Stimulated activated CD8-positive, alpha-beta memory T cell treated with anti-CD3 and anti-CD28 coated beads, Interleukin-4, amount 100 ng/mL, for 24 hours (primary cell): ENCODE measurements around the gene EFNA4.
A peak's percentile ranks its signal among the peaks of the same experiment; 100 is the strongest.

Experiments
- DNase-seq: peaks from one replicate; pipeline ENCODE4 v3.0.0-alpha.2; 2020; ENCODE audit warnings: low read depth

Gene EFNA4

DNA sequence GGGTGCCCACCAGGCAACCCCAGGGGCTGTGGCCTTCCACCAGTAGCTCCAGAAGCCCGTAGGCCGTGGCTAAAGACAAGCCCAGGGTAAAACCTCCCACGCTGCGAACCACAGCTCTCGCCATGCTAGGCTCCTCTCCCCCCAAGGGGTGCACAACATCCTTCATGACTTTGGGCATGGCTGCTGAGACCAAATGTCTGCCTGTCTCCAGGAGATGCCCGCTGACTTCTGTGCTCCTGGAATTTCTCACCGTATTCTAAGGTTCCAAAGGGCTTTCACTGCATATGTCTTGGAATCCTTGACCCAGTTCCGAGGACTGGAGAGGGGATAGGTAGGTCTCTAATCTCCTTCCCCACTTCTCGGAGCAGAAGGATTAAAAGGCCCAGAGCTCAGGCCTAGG, 30.0 kb upstream of the EFNA4 start, which contains the start of the genes DCST1 and DCST2:
Gene DCST1, plus strand, starts transcription at position 301 of the 400 bp plus-strand sequence. CDS start 213 bp downstream, outside the sequence.
Gene DCST2, minus strand, starts transcription at position 258 of the 400 bp plus-strand sequence. Its CDS starts 80 bp downstream, at position 178.
- DNase-seq = no peak

DNA sequence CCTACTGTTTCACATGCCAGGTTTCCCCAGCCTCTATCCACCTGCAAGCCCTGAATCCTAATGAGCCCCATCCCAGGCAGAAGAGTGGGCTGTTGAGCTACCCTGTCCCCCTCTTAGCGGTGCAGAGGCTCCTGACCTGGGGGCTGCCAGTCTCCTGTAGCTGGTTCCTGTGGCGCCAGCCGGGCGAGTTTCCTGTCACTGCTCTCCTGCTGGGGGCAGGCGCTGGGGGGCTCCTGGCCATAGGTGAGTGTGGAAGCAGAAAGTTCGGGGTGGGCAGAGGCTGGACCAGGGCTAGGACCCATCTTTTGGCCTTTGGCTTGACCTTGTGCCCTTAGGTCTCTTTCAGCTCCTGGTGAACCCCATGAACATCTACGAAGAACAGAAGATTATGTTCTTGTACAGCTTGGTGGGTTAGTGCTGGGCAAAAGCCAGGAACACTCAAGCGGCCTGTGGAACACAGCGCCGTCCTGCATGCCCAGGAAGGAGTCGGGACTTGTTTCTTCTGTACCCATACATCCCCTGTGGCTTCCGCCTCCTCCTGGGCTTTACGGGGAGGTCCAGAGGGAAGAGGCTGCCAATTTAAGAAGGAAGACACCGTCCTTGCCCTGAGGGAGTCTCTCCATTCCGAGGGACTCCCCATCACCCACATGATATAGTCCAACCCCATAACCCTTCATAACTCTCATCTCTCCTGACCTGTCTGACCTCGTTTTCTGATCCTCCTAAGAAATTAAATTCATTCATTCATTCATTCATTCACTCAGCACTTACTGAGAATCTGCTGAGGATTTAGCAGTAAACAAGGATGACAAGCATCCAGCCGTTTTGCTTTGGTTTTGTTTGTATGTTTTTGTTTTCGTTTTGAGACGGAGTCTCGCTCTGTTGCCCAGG, 29.0 kb upstream of the EFNA4 start:
- no peak for DNase-seq

DNA sequence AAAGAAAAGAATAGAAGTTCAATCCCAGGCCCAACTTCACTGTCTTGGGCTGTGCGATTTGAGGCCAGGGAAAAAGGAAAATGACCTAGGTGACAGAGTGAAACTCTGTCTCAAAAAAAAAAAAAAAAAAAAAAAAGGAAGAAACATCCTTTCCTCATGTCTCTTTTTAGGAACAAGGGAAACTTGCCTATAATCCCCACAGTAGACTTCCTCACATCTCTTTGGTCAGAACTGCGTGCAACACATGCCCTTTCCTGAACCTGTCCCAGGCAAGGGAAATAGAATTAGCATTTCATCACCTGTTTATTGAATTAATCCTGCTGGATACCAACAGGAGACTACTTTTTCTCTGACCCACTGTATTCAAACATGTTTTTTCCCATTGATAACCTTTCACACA, 27.6 kb upstream of the EFNA4 start:
- no peak for DNase-seq

DNA sequence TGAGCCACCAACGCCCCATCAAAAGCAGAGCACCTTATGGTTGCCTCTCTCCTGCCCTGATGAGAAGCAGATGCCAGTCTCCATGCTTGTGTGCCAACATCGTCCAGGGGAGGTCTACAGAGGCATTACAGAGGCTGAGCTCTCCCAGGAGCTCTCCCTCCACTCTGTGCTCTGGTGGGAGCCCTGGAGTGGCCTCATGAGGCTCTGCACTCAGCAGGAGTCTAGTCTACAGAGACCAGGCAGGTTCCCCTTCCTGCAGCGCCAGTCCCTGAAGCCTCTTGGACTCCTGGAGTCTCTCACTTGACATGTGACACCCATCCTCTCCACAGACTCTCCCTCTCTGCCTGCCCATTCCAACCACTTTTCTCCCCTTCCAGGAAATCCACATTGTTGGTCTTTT, 26.5 kb upstream of the EFNA4 start:
- no peak for DNase-seq

DNA sequence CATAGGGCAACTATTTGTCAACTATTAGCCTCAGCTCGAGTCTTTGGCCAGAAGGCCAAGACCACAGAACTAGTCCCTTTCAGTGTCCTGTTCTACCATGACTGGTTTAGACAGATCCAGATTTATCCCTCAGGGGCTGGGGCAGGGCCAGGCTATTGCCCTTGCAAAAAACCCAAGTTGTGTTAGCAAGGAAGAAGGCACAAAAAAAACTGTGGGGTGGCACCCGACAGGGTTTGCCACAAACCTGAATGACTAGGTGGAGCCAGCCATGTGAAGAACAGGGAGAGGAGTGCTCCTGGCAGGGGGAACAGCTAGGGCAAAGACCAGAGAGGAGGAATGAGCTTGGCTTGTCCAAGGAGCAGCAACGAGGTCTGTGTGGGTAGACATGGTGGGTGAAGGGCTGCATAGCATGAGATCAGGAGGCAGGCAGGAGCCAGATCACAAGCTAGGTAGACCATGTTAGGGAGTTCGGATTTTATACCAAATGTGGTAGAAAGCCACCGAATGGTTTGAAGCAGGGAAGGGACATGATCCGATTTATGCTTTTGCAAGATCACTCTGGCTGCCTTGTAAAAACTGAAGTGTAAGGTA, 25.6 kb upstream of the EFNA4 start:
- DNase-seq = no peak

DNA sequence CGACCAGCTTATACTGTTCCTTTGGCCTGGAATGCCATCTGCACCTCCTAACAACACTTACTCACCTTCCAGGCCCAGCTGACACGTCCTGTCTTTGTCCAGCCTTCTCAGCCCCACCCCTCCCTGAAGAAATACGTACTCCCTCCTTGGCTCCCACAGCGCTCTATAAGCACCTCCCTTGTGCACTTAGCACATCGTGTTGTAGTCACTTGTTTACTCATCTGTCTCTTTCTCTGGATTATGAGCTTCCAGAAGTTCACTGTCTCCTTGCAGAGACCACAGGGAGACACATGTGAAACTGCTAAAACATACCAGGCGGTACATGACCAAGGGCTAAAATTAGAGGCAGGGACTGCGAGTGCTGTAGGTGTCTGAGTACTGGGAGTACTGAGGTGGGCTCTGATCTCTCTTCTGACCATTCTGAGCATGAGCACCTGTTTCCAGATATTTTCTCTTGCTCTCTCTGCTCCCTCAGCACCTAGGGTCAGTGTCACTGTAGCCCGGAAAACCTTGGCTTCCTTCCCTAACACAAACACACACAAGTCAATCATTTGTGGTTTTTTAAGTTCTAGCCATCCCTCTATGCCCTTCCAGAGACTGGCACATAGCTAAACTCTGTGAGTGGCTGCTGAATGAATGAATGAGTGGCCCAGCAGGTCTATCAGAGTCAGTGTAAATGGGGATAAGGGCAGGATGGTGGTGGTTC, 24.8 kb upstream of the EFNA4 start:
- DNase-seq = no peak

DNA sequence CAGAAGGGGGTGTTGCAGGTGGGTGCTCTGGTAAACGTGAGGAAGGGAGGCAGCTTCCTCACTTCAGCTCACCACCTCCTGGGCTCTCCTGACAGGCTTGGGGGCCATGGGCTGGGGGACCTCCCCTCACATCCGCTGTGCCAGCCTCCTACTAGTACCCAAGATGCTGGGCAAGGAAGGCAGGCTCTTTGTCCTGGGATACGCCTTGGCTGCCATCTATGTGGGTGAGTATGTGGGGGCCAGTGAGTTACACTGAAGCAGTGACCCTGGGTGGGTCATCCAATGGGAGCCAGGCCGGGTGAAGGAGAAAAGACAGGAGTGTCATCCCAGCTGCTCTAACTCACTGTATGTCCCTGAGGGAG, 24.3 kb upstream of the EFNA4 start:
- no peak for DNase-seq

DNA sequence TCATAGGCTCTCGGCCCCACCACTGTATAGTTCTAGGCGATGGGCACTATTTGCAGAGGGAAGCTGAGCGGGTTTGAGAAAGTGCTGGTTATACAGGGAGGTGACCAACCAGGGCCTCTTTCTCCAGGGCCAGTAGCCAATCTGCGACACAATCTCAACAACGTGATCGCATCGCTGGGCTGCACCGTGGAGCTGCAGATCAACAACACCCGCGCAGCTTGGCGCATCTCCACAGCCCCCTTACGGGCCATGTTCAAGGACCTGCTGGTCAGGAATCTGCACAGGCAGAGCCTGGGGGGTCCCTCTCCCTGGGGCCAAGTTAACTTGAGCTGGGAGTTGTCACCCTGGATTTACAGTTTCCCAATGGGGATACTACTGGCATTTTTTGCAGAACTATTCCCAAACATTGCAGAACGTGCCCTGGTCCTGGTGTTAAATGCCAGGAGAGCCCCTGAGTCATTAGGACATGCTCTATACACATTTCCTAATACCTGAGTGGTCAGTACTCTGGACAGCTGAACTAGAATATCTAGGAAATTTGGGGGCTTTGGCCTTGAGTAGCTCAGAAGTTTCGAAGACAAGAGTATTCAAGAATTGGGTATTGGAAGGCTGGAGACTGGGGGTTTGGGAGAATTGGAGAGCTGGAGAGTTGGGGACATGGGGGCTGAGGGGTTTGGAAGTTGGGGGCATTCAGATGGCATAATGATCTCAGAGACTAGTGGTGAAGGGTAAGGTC, 23.0 kb upstream of the EFNA4 start:
- no peak for DNase-seq

DNA sequence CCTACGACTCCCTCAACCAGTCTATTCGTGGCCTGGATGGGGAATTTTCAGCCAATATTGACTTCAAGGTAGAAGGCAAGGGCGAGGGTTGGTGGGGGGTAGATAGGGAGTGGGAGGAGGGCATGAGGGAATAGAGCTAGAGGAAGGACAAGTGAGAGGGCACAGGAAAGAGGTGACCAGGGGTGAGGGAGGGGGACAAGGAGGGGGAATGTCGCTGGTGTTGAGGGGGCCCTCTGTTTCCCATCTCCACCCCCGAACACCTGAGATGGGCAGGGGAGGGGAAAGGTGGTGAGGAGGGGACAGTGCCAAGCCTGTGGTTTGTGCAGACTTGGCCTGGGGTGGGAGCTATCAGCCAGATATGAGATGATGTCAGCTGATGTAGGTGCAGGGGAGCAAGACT, 20.8 kb upstream of the EFNA4 start:
- DNase-seq = no peak

DNA sequence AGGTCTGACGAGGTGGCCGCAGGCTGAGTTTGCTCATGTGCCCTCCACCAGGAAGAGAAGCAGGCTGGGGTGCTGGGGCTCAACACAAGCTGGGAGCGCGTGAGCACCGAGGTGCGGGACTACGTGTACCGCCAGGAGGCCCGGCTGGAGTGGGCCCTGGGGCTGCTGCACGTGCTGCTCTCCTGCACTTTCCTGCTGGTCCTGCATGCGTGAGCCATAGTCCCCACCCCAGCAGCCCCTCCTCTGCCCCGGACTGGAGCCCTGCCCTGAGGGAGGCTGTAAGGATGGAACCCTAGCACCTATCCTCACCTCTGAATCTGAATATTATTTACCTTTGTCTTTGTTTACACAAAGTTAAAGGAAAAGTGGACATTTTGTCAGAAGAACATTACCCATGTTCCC, 20.2 kb upstream of the EFNA4 start:
- DNase-seq = no peak

DNA sequence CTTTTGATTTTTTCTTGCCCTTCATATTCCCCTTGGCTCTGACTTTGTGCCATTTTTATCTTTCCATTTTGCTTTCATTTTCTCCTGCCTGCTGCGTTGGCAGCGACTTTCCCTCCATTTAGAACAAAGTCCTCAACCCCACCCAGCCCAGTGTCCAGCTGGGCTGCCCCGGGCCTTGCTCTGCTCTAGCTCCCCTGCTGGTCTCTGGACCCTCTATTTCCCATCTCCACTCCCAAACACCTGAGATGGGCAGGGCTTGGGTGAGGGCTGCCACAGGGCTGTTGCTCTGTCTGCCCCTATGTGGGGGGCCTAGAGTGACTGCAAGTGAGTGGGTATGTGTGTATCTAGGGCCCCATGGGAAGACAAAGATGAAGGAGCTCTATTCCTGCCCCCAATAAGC, 19.7 kb upstream of the EFNA4 start:
- no peak for DNase-seq

DNA sequence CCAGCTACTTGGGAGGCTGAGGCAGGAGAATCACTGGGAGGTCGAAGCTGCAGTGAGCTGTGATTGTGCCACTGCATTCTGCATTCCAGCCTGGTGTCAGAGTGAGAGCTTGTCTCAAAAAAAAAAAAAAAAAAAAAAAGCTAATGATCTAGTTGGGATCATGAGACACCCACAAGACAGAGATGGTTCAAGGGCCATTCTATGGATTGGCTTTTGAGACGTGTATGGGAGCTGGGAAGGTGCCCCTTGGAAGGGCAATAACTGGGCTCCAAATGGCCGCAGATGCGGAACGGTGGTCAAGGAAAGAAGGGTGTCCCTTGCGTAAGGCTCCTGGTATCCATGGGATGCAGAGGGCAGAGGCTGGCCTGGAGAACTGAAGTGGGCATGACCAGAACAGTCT, 19.2 kb upstream of the EFNA4 start:
- DNase-seq = no peak

DNA sequence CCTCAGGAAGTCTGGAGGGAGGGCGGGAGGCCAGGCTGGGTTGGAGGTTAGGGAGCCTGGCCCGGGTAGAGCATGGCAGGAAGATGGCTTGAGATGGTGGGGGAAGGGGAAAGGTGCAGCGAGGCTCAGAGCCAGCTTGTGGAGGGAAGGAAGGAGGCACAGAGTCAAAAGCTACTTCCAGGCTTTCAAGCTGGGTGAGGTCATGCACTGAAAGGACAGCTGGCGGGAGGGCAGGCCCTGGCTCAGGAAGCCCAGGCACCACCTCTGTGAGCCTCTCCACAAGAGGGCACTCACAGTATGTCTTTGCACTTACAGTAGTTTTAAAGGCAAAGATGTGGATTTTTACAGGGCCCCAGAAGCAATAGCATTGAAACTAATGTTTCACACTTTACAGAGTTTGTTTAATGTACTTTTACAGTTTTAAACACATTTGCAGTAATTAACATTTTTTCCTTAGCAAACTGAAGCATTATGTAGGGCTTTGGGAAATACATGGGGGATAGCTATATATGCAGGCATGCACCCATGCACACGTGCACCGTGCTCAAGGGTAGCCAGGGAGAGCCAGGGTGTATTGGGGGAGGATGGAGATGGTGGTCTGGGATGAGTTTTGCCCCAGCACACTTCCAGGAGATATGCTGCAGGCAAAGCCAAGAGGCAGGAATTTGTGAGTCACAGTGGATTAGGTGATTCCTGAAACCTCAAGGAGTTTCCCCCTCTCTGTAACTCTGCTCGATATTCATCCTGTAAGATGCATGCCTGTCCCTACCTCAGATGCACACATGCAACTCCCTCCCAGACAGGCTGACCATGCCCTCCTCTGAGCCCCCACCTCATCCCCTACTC, 18.5 kb upstream of the EFNA4 start:
- DNase-seq = peak; percentile 39

DNA sequence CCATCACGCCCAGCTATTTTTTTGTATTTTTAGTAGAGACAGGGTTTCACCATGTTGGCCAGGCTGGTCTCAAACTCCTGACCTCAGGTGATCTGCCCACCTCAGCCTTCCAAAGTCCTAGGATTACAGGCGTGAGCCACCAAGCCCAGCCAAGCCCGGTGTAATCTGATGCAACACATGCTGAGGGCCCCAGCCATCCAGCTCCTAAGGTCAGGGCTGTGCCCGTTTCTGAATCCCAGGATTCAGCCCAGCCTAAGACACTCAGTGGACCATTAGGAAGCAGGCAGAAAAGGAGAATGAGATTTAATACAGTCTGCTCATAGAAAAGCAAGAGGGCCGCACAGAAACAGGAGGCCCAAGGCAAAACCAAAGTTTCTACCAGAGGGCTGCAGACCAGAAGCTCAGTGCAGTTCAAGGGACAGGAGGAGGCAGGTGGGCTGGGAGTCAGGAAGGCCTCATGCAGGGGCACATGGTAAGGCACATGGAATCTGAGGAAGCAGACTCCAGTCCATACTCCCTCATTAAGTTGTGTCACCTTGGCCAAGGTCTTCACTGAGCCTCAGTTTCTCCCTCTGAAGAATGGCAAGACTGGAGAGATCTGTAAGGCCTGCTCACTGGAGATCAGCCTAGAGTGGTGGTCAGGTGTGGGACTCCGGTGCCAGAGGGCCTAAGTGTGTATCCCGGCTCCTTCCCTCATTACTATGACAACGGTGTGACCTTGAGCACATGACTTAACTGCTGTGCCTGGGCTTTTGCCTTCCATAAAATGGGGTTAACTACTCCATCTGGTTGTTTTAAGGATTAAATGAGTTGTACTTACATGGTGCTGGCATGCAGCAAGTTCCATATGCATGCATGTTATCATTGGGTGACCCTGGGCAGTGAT, 14.8 kb upstream of the EFNA4 start:
- no peak for DNase-seq

DNA sequence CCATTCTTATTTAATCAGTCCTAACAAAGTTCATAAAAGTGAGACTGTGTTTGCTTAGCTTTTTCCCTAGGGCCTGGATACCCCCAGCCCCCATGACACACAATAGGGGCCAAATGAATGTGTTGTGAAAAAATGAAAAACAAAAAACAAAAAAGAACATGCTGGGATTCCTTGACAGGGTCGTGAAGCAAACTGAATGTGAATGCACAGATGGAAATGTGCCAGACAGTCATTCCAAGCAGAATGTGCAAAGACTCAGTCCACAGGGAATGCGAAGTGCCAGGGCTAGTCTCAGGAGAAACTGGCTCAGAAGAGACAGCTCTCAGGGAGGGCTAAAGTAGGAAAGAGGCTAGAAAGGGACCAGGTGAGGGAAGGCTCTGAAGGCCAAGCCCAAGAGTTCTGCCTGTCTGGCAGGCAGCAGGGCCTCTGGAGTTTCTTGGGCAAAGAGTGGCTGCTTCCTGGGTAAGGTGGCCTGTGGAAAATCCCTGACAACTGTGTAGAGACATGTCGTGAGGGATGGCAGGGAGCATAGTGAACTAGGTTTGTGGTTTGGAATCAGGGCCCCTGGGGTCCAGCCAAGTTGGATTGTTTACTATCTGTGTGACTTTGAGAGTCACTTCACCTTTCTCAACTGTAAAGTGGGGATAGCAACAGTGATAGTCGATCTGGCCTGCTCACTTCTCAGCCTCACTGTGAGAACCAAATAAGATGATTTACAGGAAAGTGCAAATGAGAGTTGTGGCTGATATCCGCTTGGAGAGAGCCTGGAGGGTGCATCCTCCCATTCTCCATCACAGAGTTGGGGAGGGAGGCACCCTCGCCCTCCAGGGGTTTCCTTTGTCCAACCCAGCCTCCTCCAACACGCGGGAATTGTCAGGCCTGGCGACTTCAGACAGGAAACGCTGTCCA, 13.6 kb upstream of the EFNA4 start:
- DNase-seq = no peak

DNA sequence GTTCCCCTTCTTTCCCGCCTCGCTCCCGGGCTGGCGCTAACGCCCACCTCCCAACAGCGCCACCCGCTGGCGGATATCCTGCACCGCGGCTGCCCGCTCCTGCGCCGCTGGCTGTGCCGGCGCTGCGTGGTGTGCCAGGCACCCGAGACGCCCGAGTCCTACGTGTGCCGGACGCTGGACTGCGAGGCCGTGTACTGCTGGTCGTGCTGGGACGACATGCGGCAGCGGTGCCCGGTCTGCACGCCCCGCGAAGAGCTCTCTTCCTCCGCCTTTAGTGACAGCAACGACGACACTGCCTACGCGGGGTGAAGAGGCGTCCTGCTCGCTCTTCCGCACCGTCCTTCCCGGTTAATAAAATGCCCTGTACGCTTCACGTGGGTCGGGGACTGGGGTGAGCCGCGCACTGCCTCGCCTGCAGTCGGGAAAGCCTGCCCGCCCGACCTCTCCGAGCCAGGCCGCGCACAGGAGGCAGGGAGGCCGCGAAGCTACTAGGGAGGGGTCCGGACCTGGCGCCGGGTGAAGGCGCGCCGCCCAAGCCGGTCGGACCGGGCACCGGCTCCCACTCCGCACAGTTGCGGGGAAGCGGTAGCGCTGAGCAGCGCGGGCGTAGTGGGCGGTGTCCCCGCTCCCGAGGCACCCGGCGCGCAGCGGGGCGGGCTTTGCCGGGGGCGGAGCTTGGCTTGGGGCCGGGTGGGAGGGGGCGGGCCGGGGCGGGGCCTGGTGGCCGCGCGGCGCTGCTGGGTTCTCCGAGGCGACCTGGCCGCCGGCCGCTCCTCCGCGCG, 12.8 kb upstream of the EFNA4 start, which contains the start of gene ADAM15:
Gene ADAM15, plus strand, starts transcription at position 757 of the 782 bp plus-strand sequence. CDS start 71 bp downstream, outside the sequence.
- DNase-seq = peak; percentile 67

DNA sequence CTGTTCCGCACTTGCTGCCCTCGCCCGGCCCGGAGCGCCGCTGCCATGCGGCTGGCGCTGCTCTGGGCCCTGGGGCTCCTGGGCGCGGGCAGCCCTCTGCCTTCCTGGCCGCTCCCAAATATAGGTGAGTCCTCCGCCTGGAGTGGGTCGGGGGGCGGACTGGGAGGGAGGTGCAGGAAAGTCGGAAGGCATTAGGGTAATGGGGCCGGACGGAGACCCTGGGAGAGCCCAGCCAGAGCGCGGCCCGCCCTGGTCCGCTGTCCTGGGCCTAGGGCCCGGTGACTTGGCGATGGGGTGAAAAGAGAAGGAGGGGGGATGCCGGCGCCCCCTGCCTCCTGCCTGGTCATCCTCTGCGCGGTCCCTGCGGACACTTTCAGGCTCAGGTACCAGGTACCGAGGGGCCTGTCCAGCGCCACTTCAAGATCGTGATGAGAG, 12.2 kb upstream of the EFNA4 start:
- no peak for DNase-seq

DNA sequence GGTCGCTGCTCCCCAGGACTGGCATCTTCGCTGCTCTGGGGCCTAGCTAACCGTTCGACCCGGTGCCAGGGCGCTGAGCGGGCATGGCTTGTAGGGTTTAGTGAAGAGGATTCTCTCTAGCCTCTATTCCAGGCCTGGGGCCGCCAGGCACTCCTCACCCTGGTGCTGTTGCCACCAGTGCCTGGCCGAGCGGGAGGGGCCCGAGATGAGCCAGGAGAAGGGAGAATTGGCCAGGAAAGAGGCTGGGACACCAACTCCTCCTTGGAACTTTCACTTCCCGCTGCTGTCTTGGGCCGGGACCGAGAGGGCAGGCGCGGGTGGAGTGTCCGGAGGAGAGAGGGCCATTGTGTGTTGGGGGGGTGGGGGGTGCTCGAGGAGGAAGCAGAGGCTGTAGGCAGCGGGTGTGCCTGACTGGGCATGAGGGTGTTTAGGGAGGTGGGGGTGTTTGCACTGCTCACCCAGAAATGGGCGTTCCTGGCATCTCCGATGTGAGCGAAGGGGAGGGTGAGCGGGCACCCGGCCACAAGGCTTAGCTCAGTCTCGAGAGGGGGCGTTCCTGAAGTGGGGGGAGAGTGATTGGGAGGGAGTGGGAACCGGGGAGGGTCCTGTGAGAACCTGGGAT, 11.7 kb upstream of the EFNA4 start:
- no peak for DNase-seq
